H1 (cell line): ENCODE measurements around the gene PPP1R11. TPM values are rescaled to one million over a fixed set of nuclear protein-coding genes. Genes with fewer than 3 reads are reported as not detected.

Experiments
- BRCA1 ChIP-seq: IDR thresholded peaks from 2 replicates; pipeline ENCODE4 v1.6.1; 2012; ENCODE audit warnings: low read depth, low read length, improper control_type of control experiment
- FOSL1 ChIP-seq: IDR thresholded peaks from 2 replicates; pipeline ENCODE4 v1.6.1; 2011; ENCODE audit warnings: mild to moderate bottlenecking, low read depth, low read length, moderate library complexity; ENCODE audit not compliant: insufficient read depth
- JUND ChIP-seq: IDR thresholded peaks from 2 replicates; pipeline ENCODE4 v1.6.1; 2011; ENCODE audit warnings: mild to moderate bottlenecking, improper control_type of control experiment, low read length
- PHF8 ChIP-seq: fragments of 200-600 bp; sonication (generic); conservative IDR thresholded peaks from 2 replicates; pipeline ENCODE4 v1.7.1; 2012; ENCODE audit warnings: low read depth, mild to moderate bottlenecking, inconsistent platforms, low read length, moderate library complexity
- RFX5 ChIP-seq: IDR thresholded peaks from 2 replicates; pipeline ENCODE4 v1.6.1; 2011; ENCODE audit warnings: low read depth, low read length, improper control_type of control experiment, borderline replicate concordance
- TAF1 ChIP-seq: IDR thresholded peaks from 2 replicates; pipeline ENCODE4 v1.6.1; 2011; ENCODE audit warnings: mild to moderate bottlenecking, low read depth, low read length
- polyA plus RNA-seq, 7 experiments: library from polyadenylated mRNA; depleted of rRNA in 3 of 7; stranded (reverse) in 5 of 7; unstranded in 2 of 7; fragments of >200 nt in 5 of 7; fragments of 200-250 nt in 2 of 7; gene quantifications; 1 replicate in 5 of 7; 2 replicates in 1 of 7; 4 replicates in 1 of 7; pipeline versions ENCODE4 v1.2.1 to v1.2.3, GENCODE V29; 2011 to 2013; ENCODE audit warnings: missing spikeins in 2 of 7, mixed read lengths in 2 of 7
- total RNA-seq: library from RNA; stranded (reverse); fragmentation: NEBNext Ultra II Directional; extraction: Animal tissue kit (Norgen Biotek cat#: 25700); gene quantifications from 2 replicates; pipeline ENCODE4 v1.2.1, GENCODE V29; 2021
- TF ChIP-seq, protein P1 (sequence below): fragments of 300-600 bp; sonication (generic); IDR thresholded peaks from 2 replicates; pipeline ENCODE4 v1.7.1; 2012; ENCODE audit warnings: low read length, moderate library complexity, mild to moderate bottlenecking, inconsistent platforms; ENCODE audit not compliant: insufficient replicate concordance
- TF ChIP-seq, protein P2 (sequence below), 3 experiments: IDR thresholded peaks; 1 replicate in 2 of 3; 2 replicates in 1 of 3; pipeline versions ENCODE4 v1.5.1 to v1.6.1; 2011; ENCODE audit warnings: low read length in 3 of 3, mild to moderate bottlenecking in 3 of 3, inconsistent platforms in 2 of 3, low read depth in 1 of 3, moderate library complexity in 1 of 3; ENCODE audit not compliant: insufficient read depth in 1 of 3; ENCODE audit errors: control extremely low read depth in 1 of 3
- TF ChIP-seq, protein P3 (sequence below): IDR thresholded peaks from 2 replicates; pipeline ENCODE4 v1.6.1; 2012; ENCODE audit warnings: inconsistent platforms

Gene PPP1R11
- total and polyA plus RNA-seq, 2 of the 8 experiments (the other 6 are each of a cell fraction or from before 2014, with no cell fraction given): 26.1 to 32.8 TPM

DNA sequence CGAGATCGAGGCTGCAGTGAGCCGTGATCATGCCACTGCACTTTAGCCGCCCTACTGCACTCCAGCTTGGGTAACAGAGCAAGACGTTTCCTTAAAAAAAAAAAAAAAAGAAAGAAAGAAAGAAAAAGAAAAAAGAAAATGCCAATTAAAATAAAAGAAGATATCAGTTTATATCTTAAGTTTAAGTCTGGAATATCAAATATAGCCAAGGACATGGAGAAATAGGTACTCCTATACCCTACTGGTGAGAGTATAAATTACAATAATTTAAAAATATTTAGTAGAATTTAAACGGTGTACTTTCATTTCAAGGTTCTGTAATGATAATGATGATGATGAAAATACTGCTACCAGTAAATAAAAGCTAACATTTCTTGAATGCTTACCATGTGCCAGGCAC lies 49.7 kb downstream of the PPP1R11 start (continued):
- TF ChIP-seq, protein P1, sequence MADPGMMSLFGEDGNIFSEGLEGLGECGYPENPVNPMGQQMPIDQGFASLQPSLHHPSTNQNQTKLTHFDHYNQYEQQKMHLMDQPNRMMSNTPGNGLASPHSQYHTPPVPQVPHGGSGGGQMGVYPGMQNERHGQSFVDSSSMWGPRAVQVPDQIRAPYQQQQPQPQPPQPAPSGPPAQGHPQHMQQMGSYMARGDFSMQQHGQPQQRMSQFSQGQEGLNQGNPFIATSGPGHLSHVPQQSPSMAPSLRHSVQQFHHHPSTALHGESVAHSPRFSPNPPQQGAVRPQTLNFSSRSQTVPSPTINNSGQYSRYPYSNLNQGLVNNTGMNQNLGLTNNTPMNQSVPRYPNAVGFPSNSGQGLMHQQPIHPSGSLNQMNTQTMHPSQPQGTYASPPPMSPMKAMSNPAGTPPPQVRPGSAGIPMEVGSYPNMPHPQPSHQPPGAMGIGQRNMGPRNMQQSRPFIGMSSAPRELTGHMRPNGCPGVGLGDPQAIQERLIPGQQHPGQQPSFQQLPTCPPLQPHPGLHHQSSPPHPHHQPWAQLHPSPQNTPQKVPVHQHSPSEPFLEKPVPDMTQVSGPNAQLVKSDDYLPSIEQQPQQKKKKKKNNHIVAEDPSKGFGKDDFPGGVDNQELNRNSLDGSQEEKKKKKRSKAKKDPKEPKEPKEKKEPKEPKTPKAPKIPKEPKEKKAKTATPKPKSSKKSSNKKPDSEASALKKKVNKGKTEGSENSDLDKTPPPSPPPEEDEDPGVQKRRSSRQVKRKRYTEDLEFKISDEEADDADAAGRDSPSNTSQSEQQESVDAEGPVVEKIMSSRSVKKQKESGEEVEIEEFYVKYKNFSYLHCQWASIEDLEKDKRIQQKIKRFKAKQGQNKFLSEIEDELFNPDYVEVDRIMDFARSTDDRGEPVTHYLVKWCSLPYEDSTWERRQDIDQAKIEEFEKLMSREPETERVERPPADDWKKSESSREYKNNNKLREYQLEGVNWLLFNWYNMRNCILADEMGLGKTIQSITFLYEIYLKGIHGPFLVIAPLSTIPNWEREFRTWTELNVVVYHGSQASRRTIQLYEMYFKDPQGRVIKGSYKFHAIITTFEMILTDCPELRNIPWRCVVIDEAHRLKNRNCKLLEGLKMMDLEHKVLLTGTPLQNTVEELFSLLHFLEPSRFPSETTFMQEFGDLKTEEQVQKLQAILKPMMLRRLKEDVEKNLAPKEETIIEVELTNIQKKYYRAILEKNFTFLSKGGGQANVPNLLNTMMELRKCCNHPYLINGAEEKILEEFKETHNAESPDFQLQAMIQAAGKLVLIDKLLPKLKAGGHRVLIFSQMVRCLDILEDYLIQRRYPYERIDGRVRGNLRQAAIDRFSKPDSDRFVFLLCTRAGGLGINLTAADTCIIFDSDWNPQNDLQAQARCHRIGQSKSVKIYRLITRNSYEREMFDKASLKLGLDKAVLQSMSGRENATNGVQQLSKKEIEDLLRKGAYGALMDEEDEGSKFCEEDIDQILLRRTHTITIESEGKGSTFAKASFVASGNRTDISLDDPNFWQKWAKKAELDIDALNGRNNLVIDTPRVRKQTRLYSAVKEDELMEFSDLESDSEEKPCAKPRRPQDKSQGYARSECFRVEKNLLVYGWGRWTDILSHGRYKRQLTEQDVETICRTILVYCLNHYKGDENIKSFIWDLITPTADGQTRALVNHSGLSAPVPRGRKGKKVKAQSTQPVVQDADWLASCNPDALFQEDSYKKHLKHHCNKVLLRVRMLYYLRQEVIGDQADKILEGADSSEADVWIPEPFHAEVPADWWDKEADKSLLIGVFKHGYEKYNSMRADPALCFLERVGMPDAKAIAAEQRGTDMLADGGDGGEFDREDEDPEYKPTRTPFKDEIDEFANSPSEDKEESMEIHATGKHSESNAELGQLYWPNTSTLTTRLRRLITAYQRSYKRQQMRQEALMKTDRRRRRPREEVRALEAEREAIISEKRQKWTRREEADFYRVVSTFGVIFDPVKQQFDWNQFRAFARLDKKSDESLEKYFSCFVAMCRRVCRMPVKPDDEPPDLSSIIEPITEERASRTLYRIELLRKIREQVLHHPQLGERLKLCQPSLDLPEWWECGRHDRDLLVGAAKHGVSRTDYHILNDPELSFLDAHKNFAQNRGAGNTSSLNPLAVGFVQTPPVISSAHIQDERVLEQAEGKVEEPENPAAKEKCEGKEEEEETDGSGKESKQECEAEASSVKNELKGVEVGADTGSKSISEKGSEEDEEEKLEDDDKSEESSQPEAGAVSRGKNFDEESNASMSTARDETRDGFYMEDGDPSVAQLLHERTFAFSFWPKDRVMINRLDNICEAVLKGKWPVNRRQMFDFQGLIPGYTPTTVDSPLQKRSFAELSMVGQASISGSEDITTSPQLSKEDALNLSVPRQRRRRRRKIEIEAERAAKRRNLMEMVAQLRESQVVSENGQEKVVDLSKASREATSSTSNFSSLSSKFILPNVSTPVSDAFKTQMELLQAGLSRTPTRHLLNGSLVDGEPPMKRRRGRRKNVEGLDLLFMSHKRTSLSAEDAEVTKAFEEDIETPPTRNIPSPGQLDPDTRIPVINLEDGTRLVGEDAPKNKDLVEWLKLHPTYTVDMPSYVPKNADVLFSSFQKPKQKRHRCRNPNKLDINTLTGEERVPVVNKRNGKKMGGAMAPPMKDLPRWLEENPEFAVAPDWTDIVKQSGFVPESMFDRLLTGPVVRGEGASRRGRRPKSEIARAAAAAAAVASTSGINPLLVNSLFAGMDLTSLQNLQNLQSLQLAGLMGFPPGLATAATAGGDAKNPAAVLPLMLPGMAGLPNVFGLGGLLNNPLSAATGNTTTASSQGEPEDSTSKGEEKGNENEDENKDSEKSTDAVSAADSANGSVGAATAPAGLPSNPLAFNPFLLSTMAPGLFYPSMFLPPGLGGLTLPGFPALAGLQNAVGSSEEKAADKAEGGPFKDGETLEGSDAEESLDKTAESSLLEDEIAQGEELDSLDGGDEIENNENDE: no peak
- TF ChIP-seq FOSL1 (no peak), TAF1 (no peak), PHF8 (no peak), JUND (no peak), BRCA1 (no peak), RFX5 (no peak)
- TF ChIP-seq, protein P2, sequence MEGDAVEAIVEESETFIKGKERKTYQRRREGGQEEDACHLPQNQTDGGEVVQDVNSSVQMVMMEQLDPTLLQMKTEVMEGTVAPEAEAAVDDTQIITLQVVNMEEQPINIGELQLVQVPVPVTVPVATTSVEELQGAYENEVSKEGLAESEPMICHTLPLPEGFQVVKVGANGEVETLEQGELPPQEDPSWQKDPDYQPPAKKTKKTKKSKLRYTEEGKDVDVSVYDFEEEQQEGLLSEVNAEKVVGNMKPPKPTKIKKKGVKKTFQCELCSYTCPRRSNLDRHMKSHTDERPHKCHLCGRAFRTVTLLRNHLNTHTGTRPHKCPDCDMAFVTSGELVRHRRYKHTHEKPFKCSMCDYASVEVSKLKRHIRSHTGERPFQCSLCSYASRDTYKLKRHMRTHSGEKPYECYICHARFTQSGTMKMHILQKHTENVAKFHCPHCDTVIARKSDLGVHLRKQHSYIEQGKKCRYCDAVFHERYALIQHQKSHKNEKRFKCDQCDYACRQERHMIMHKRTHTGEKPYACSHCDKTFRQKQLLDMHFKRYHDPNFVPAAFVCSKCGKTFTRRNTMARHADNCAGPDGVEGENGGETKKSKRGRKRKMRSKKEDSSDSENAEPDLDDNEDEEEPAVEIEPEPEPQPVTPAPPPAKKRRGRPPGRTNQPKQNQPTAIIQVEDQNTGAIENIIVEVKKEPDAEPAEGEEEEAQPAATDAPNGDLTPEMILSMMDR (IDR thresholded peaks at IDR 0.05; ENCODE audit: control extremely low read depth in 1 of 3, insufficient read depth in 1 of 3, low read depth in 1 of 3, low read length in 3 of 3): no peak
- TF ChIP-seq, protein P3, sequence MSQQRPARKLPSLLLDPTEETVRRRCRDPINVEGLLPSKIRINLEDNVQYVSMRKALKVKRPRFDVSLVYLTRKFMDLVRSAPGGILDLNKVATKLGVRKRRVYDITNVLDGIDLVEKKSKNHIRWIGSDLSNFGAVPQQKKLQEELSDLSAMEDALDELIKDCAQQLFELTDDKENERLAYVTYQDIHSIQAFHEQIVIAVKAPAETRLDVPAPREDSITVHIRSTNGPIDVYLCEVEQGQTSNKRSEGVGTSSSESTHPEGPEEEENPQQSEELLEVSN: no peak
